CD4-positive, alpha-beta T cell (primary cell): Measurements from ENCODE around the gene HECW1. TPM values are rescaled to one million over a fixed set of nuclear protein-coding genes. Genes with fewer than 3 reads are reported as not detected.

Experiments
- ATAC-seq: fragments of 200-7000 bp; cut with Tn5 transposase; one replicate; pipeline ENCODE4 v1.10.0; 2022; ENCODE audit warnings: mild to moderate bottlenecking; ENCODE audit not compliant: poor library complexity
- CTCF ChIA-PET: fragments of 350-600 bp; sonication (Branson Sonifier 250); formaldehyde crosslinking; loops from one replicate; lab custom pipeline; 2021; ENCODE audit warnings: antibody characterized with exemption, inconsistent platforms; lab: Charles Lee
- POLR2A ChIA-PET: fragments of 350-600 bp; sonication (Branson Sonifier 250); formaldehyde crosslinking; loops from one replicate; lab custom pipeline; 2021; ENCODE audit warnings: antibody characterized with exemption, inconsistent platforms; lab: Charles Lee
- DNase-seq, 14 experiments: peaks; one replicate each; pipeline ENCODE4 v3.0.0-alpha.2; 2013 to 2020; ENCODE audit warnings: mixed read lengths in 2 of 14
- H3K27ac ChIP-seq, 2 donors: one replicate each; pipeline versions ENCODE4 v1.5.1 to v1.7.0; 2013; ENCODE audit warnings: low read length in 2 of 2, low read depth in 1 of 2, mild to moderate bottlenecking in 1 of 2
- H3K27me3 ChIP-seq, 2 experiments: 1 replicate in 1 of 2; 2 replicates in 1 of 2; pipeline versions ENCODE4 v1.6.1 to v1.7.0; 2013; ENCODE audit warnings: low read length in 2 of 2, control low read depth in 1 of 2, mild to moderate bottlenecking in 1 of 2, moderate library complexity in 1 of 2; ENCODE audit not compliant: insufficient read depth in 2 of 2, control insufficient read depth in 1 of 2
- H3K36me3 ChIP-seq: one replicate; pipeline ENCODE4 v1.6.1; 2013; ENCODE audit warnings: low read length, control low read depth; ENCODE audit not compliant: insufficient read depth
- H3K4me1 ChIP-seq: one replicate; pipeline ENCODE4 v1.6.1; 2013; ENCODE audit warnings: low read length, control low read depth; ENCODE audit not compliant: insufficient read depth
- H3K4me3 ChIP-seq: one replicate; pipeline ENCODE4 v1.5.1; 2013; ENCODE audit warnings: mild to moderate bottlenecking, low read length, moderate library complexity
- H3K9me3 ChIP-seq, 2 experiments: 1 replicate in 1 of 2; 2 replicates in 1 of 2; pipeline versions ENCODE4 v1.6.1 to v1.7.0; 2013; ENCODE audit warnings: low read length in 2 of 2, mild to moderate bottlenecking in 2 of 2, control low read depth in 1 of 2, moderate library complexity in 1 of 2; ENCODE audit not compliant: control insufficient read depth in 1 of 2, insufficient read depth in 1 of 2
- H3K27ac Mint-ChIP-seq: one replicate; pipeline ENCODE4 v1.8.0; 2020; ENCODE audit warnings: mixed read lengths
- H3K27me3 Mint-ChIP-seq: one replicate; pipeline ENCODE4 v1.8.0; 2021; ENCODE audit warnings: mixed read lengths
- H3K36me3 Mint-ChIP-seq: one replicate; pipeline ENCODE4 v1.8.0; 2021; ENCODE audit warnings: low read depth, mixed read lengths
- H3K4me1 Mint-ChIP-seq: one replicate; pipeline ENCODE4 v1.8.0; 2021; ENCODE audit warnings: low read depth, mixed read lengths
- H3K4me3 Mint-ChIP-seq: one replicate; pipeline ENCODE4 v1.8.0; 2020; ENCODE audit warnings: mild to moderate bottlenecking, mixed read lengths
- H3K9me3 Mint-ChIP-seq: one replicate; pipeline ENCODE4 v1.8.0; 2020; ENCODE audit warnings: mixed read lengths
- intact Hi-C, 2 experiments: fragments of 100-400 bp; cut with DNase I in 1 of 2; cut with micrococcal nuclease in 1 of 2; formaldehyde crosslinking; loops; one replicate each; pipeline versions ENCODE4 v1.15.1 to v1.9.0; 2023 to 2025; cut with DNase I, micrococcal nuclease
- total RNA-seq, 174 experiments: library from RNA in 2 of 174; stranded (reverse) in 2 of 174; gene quantifications; one replicate each; pipeline ENCODE4 v1.2.3 and lab custom pipeline; 2021 to 2026
- TF ChIP-seq, protein P1 (sequence below): fragments of 200-600 bp; IDR thresholded peaks from one replicate; pipeline ENCODE4 v1.8.0; 2022; ENCODE audit warnings: antibody characterized with exemption, mild to moderate bottlenecking

The HECW1 gene
- total RNA-seq, 2 experiments from 2014 or later: not detected

DNA sequence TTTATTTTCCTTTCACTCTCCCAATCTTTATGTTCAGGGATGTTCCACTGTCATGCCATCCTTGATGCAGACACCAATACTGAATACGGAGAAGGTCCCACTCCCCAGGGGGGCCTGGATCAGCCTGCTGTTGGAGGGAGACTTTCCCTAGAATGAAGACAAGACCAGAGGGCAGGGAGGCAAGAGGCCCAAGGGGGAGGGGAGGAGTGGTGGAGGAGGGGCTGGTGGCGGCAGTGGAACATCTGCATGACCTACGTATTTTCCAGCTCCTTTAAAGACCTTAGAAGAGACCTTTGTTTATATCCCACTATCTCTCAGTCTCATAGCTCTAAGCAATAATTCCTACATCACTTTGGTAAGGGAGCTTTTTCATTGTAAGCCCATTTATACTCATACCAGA, 183.0 kb downstream of the HECW1 start:
- no peaks in the 10 kb centered on the region for H3K4me1 ChIP-seq
- H3K27me3 ChIP-seq: peaks cover 0 to 3% of the 10 kb centered on the region in 2 experiments
- no peak overlapping the region for H3K4me3 ChIP-seq
- no peak overlapping the region for H3K27ac Mint-ChIP-seq
- no peak for ATAC-seq
- H3K4me3 Mint-ChIP-seq: no peak overlapping the region
- no peaks in the 10 kb centered on the region for H3K36me3 ChIP-seq
- H3K4me1 Mint-ChIP-seq: no peaks in the 10 kb centered on the region
- TF ChIP-seq, protein P1, sequence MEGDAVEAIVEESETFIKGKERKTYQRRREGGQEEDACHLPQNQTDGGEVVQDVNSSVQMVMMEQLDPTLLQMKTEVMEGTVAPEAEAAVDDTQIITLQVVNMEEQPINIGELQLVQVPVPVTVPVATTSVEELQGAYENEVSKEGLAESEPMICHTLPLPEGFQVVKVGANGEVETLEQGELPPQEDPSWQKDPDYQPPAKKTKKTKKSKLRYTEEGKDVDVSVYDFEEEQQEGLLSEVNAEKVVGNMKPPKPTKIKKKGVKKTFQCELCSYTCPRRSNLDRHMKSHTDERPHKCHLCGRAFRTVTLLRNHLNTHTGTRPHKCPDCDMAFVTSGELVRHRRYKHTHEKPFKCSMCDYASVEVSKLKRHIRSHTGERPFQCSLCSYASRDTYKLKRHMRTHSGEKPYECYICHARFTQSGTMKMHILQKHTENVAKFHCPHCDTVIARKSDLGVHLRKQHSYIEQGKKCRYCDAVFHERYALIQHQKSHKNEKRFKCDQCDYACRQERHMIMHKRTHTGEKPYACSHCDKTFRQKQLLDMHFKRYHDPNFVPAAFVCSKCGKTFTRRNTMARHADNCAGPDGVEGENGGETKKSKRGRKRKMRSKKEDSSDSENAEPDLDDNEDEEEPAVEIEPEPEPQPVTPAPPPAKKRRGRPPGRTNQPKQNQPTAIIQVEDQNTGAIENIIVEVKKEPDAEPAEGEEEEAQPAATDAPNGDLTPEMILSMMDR: no peak
- no peak overlapping the region for H3K27ac ChIP-seq
- intact Hi-C loops: no loop called here
- DNase-seq: no peak
- H3K9me3 ChIP-seq: peaks cover 4 to 10% of the 10 kb centered on the region in 2 experiments
- no peaks in the 10 kb centered on the region for H3K36me3 Mint-ChIP-seq
- peaks cover 2% of the 10 kb centered on the region for H3K9me3 Mint-ChIP-seq
- ChIA-PET POLR2A (no interaction called here), CTCF (no interaction called here)
- peaks cover 22% of the 10 kb centered on the region for H3K27me3 Mint-ChIP-seq

- intact Hi-C loops: no loop called here
- POLR2A ChIA-PET: no interaction called here
Measured at GRCh38 chr7:43296306-43296705, 183.9 kb downstream of the HECW1 start.

DNA sequence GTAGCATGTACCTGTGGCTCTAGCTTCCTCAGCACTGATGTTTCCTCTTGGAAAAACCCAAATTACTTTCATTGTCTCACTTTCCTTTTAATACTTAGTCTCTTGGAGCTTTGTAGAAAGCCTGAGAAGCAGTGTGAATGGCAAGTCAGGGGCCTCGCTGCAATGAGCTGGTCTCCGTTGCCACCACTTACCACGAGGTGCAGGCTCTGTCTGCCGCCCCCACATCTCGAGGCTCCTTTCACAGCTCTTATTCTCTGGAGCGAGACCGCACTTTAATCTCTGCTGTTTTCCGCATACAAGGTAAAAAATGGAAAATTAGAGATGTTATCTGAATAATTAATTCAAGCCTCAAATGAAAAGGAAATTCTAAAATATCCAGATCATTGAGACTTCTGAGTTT, 186.2 kb downstream of the HECW1 start:
- CTCF ChIA-PET: no interaction called here
- Mint-ChIP-seq H3K4me1 (peaks cover 8% of the 10 kb centered on the region), H3K27ac (no peak overlapping the region), H3K27me3 (peaks cover 15% of the 10 kb centered on the region), H3K36me3 (no peaks in the 10 kb centered on the region), H3K4me3 (no peak overlapping the region), H3K9me3 (no peaks in the 10 kb centered on the region)
- Histone ChIP-seq H3K27ac (no peak overlapping the region), H3K4me1 (no peaks in the 10 kb centered on the region), H3K9me3 (peaks cover 0 to 5% of the 10 kb centered on the region in 2 experiments), H3K4me3 (no peak overlapping the region), H3K27me3 (peaks cover 0 to 3% of the 10 kb centered on the region in 2 experiments), H3K36me3 (no peaks in the 10 kb centered on the region)
- POLR2A ChIA-PET: no interaction called here
- intact Hi-C loops: no loop called here
- TF ChIP-seq, protein P1: no peak
- ATAC-seq: no peak
- DNase-seq: no peak

More at GRCh38 chr7:43296306-43296705, 183.9 kb downstream of the HECW1 start:
- no peaks in the 10 kb centered on the region for H3K36me3 ChIP-seq
- no peak for DNase-seq
- H3K4me3 ChIP-seq: no peak overlapping the region
- TF ChIP-seq, protein P1: no peak
- no peaks in the 10 kb centered on the region for H3K4me1 Mint-ChIP-seq
- no peak overlapping the region for H3K27ac ChIP-seq
- no peak for ATAC-seq
- H3K27me3 Mint-ChIP-seq: peaks cover 22% of the 10 kb centered on the region
- no peaks in the 10 kb centered on the region for H3K4me1 ChIP-seq
- no peak overlapping the region for H3K4me3 Mint-ChIP-seq
- H3K27ac Mint-ChIP-seq: no peak overlapping the region
- CTCF ChIA-PET: no interaction called here
- H3K27me3 ChIP-seq: peaks cover 0 to 3% of the 10 kb centered on the region in 2 experiments
- peaks cover 0 to 2% of the 10 kb centered on the region in 2 experiments for H3K9me3 ChIP-seq
- H3K9me3 Mint-ChIP-seq: peaks cover 2% of the 10 kb centered on the region
- no peaks in the 10 kb centered on the region for H3K36me3 Mint-ChIP-seq
